ENCODE data around the gene ZNF668. TPM values are rescaled to one million over a fixed set of nuclear protein-coding genes. Genes with fewer than 3 reads are reported as not detected.

The ZNF668 gene
- total and polyA plus RNA-seq, 8 donors: 5.7 to 14.2 (median 10.0) TPM; not detected in 1

GRCh38 chr16:31114468-31114867 lies 40.4 kb upstream of the ZNF668 start:
- no peak for TF ChIP-seq EP300 (IDR thresholded peaks at IDR 0.05)
- TF ChIP-seq POLR2AphosphoS5 (IDR thresholded peaks at IDR 0.05): no peak
- TF ChIP-seq CTCF (IDR thresholded peaks at IDR 0.05): no peak
- TF ChIP-seq POLR2A (IDR thresholded peaks at IDR 0.05): no peak
- WGBS, 5 donors: 56 to 70% (median 62%) methylated on average over 8 of the region's 8 CpGs
- peaks cover 46 to 69% (median 56%) of the 10 kb centered on the region in 4 donors for H3K4me1 ChIP-seq
- H3K36me3 ChIP-seq: peaks cover 33 to 45% (median 40%) of the 10 kb centered on the region in 4 donors
- H3K27me3 ChIP-seq: no peaks in the 10 kb centered on the region
- intact Hi-C loops (cut with DNase I; ENCODE audit: low total_unique reads): no loop called here
- no peak for DNase-seq
- H3K9me3 ChIP-seq: no peaks in the 10 kb centered on the region
- peak overlapping the region in 4 of 5 donors; percentile 58 to 83 (median 74) for H3K27ac ChIP-seq
- H3K4me3 ChIP-seq: no peak overlapping the region

DNA sequence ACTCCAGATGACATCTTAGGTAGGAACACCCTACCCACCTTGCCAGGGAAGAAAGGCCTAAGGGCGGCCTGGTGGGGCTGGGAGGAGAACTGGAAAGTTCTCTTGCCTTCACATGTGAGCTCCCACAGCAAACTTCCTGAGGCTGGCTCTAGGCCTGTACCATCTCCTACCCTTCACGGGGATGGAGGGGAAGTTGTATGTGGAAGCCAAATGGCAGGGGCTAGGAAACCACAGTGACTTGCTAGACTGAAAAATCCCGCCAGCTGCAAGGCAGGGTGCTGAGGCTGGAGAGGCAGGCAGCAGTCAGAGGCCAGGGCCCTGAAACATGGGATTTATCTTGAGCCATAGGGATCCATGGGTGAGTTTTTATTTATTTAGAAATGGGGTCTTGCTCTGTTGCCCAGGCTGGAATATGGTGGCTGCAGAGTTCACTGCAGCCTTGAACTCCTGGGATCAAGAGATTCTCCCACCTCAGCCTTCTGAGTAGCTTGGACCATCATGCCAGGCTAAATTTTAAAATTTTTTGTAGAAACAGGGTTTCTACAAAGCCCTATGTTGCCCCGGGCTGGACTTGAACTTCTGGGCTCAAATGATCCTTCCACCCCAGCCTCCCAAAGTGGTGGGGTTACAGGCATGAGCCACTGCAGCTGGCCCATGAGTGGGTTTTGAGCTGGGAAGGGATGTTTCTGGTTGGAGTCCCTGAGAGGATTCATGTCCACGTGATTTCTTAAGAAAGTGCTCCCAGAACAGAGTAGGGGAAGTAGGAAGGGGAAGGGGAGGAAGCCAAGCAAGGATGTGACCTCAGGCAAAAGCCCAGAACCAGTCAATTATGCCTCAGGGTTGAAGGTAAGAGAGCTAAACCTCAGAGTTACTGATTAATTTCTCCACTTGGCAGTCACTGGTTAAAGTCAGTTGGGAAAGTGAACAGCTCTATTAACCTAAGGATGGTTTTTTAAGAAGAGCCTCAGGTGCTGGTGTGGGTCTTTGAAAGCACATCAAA lies 39.4 kb upstream of the ZNF668 start:
- H3K27me3 ChIP-seq: no peaks in the 10 kb centered on the region
- no peak for TF ChIP-seq POLR2AphosphoS5 (IDR thresholded peaks at IDR 0.05)
- no peak for TF ChIP-seq EP300 (IDR thresholded peaks at IDR 0.05)
- TF ChIP-seq CTCF (IDR thresholded peaks at IDR 0.05): no peak
- no peak for TF ChIP-seq POLR2A (IDR thresholded peaks at IDR 0.05)
- 49 to 61% (median 54%) methylated on average over 5 of the region's 5 CpGs for WGBS, 5 donors
- peak overlapping the region; percentile 55 to 83 (median 74) for H3K27ac ChIP-seq
- no peak for DNase-seq
- no peaks in the 10 kb centered on the region for H3K9me3 ChIP-seq
- peaks cover 46 to 68% (median 56%) of the 10 kb centered on the region in 4 donors for H3K4me1 ChIP-seq
- intact Hi-C loops (cut with DNase I; ENCODE audit: low total_unique reads): no loop called here
- peaks cover 35 to 41% (median 38%) of the 10 kb centered on the region in 4 donors for H3K36me3 ChIP-seq
- H3K4me3 ChIP-seq: no peak overlapping the region

GRCh38 chr16:31112711-31113110 lies 38.7 kb upstream of the ZNF668 start:
- Histone ChIP-seq H3K27me3 (no peaks in the 10 kb centered on the region), H3K4me1 (peaks cover 42 to 66% (median 57%) of the 10 kb centered on the region in 4 donors), H3K4me3 (no peak overlapping the region), H3K27ac (peak overlapping the region; percentile 55 to 83 (median 74)), H3K9me3 (no peaks in the 10 kb centered on the region), H3K36me3 (peaks cover 35 to 41% (median 38%) of the 10 kb centered on the region in 4 donors)
- no peak for DNase-seq
- no peak for TF ChIP-seq CTCF (IDR thresholded peaks at IDR 0.05)
- no peak for TF ChIP-seq POLR2AphosphoS5 (IDR thresholded peaks at IDR 0.05)
- no peak for TF ChIP-seq EP300 (IDR thresholded peaks at IDR 0.05)
- no peak for TF ChIP-seq POLR2A (IDR thresholded peaks at IDR 0.05)
- intact Hi-C loops (cut with DNase I; ENCODE audit: low total_unique reads): no loop called here
- 18 to 66% (median 28%) methylated on average over 2 of the region's 2 CpGs for WGBS, 5 donors

GRCh38 chr16:31111881-31112466 lies 37.9 kb upstream of the ZNF668 start:
- Histone ChIP-seq H3K9me3 (no peaks in the 10 kb centered on the region), H3K27ac (peak overlapping the region; percentile 55 to 83 (median 74)), H3K27me3 (no peaks in the 10 kb centered on the region), H3K4me1 (peaks cover 41 to 67% (median 55%) of the 10 kb centered on the region in 4 donors), H3K36me3 (peaks cover 35 to 41% (median 38%) of the 10 kb centered on the region in 4 donors), H3K4me3 (no peak overlapping the region)
- 89 to 92% (median 92%) methylated on average over 18 to 23 of the region's 23 CpGs for WGBS, 5 donors
- TF ChIP-seq CTCF (IDR thresholded peaks at IDR 0.05) (no peak), EP300 (IDR thresholded peaks at IDR 0.05) (no peak), POLR2A (IDR thresholded peaks at IDR 0.05) (no peak), POLR2AphosphoS5 (IDR thresholded peaks at IDR 0.05) (no peak)
- intact Hi-C loops (cut with DNase I; ENCODE audit: low total_unique reads): no loop called here
- no peak for DNase-seq

Measured in stomach (tissue), 9 donors.